MCF 10A (cell line): ENCODE results near the gene TMEM163. TPM values are rescaled to one million over a fixed set of nuclear protein-coding genes. Genes with fewer than 3 reads are reported as not detected.

Experiments
- BruUV-seq: library from RNA; stranded (reverse); fragments of 400-500 nt; replicated peaks from 2 replicates; lab custom pipeline; 2021; lab: Mats Ljungman, UMichigan
- CTCF ChIA-PET: fragments of 300-600 bp; sonication (Branson Sonifier 250); formaldehyde crosslinking; extraction: SDS; loops from one replicate; lab custom pipeline; 2021; ENCODE audit warnings: antibody characterized with exemption, inconsistent platforms; lab: Yijun Ruan, JAX
- POLR2A ChIA-PET: fragments of 300-600, 350-650 bp; sonication (Branson Sonifier 250); formaldehyde crosslinking; extraction: SDS; loops from one replicate; lab custom pipeline; 2020; ENCODE audit warnings: antibody characterized with exemption, inconsistent platforms; lab: Yijun Ruan, JAX
- DNase-seq: peaks from one replicate; pipeline ENCODE4 v3.0.0-alpha.2; 2018; ENCODE audit not compliant: unreplicated experiment
- H3K27ac Mint-ChIP-seq: one replicate; pipeline ENCODE4 v1.8.0; 2022; ENCODE audit warnings: mild to moderate bottlenecking, low read depth, mixed read lengths; ENCODE audit not compliant: unreplicated experiment
- H3K27me3 Mint-ChIP-seq: one replicate; pipeline ENCODE4 v1.8.0; 2022; ENCODE audit warnings: mixed read lengths; ENCODE audit not compliant: insufficient read depth, unreplicated experiment
- H3K36me3 Mint-ChIP-seq: one replicate; pipeline ENCODE4 v1.8.0; 2022; ENCODE audit warnings: mild to moderate bottlenecking, moderate library complexity, mixed read lengths; ENCODE audit not compliant: insufficient read depth, unreplicated experiment
- H3K4me1 Mint-ChIP-seq: one replicate; pipeline ENCODE4 v1.8.0; 2022; ENCODE audit warnings: mixed read lengths; ENCODE audit not compliant: insufficient read depth, unreplicated experiment
- H3K4me3 Mint-ChIP-seq: one replicate; pipeline ENCODE4 v1.8.0; 2022; ENCODE audit warnings: mild to moderate bottlenecking, moderate library complexity, mixed read lengths; ENCODE audit not compliant: unreplicated experiment
- H3K9me3 Mint-ChIP-seq: one replicate; pipeline ENCODE4 v1.8.0; 2022; ENCODE audit warnings: mixed read lengths; ENCODE audit not compliant: unreplicated experiment
- CTCF ChIP-seq: fragments of 200-600 bp; IDR thresholded peaks from one replicate; pipeline ENCODE4 v1.8.0; 2022; ENCODE audit warnings: antibody characterized with exemption, mild to moderate bottlenecking; ENCODE audit not compliant: unreplicated experiment
- intact Hi-C: fragments of 100-400 bp; cut with micrococcal nuclease; formaldehyde crosslinking; loops from 2 replicates; pipeline ENCODE4 v1.14.1; 2022
- total RNA-seq: library from RNA; stranded (reverse); gene quantifications from 2 replicates; pipeline ENCODE4 v1.2.3, GENCODE V29; 2022

The TMEM163 gene
- total RNA-seq, 1 experiment from 2014 or later = not detected

- Mint-ChIP-seq H3K27me3 (peaks cover 11% of the 10 kb centered on the region), H3K27ac (no peak overlapping the region), H3K36me3 (no peaks in the 10 kb centered on the region), H3K4me1 (no peaks in the 10 kb centered on the region), H3K4me3 (no peak overlapping the region), H3K9me3 (peaks cover 11% of the 10 kb centered on the region)
- intact Hi-C loops = no loop called here
- no peak for TF ChIP-seq CTCF
- no peak for DNase-seq
- no TSS peak for BruUV-seq
- CTCF ChIA-PET = no interaction called here
- POLR2A ChIA-PET = no interaction called here
These were observed 213.4 kb downstream of the TMEM163 start for GRCh38 chr2:134505446-134505845.

- Mint-ChIP-seq H3K9me3 (peaks cover 11% of the 10 kb centered on the region), H3K27me3 (peaks cover 11% of the 10 kb centered on the region), H3K4me3 (no peak overlapping the region), H3K36me3 (no peaks in the 10 kb centered on the region), H3K27ac (no peak overlapping the region), H3K4me1 (no peaks in the 10 kb centered on the region)
- peak; percentile 86 for DNase-seq
- ChIA-PET POLR2A (no interaction called here), CTCF (no interaction called here)
- BruUV-seq = no TSS peak
- TF ChIP-seq CTCF = no peak
- intact Hi-C loops = no loop called here
These were observed 214.0 kb downstream of the TMEM163 start for GRCh38 chr2:134504586-134505336.

- POLR2A ChIA-PET = no interaction called here
- BruUV-seq = no TSS peak
- Mint-ChIP-seq H3K36me3 (no peaks in the 10 kb centered on the region), H3K4me1 (no peaks in the 10 kb centered on the region), H3K4me3 (no peak overlapping the region), H3K27me3 (peaks cover 11% of the 10 kb centered on the region), H3K27ac (no peak overlapping the region), H3K9me3 (peaks cover 11% of the 10 kb centered on the region)
- no peak for TF ChIP-seq CTCF
- DNase-seq = no peak
- intact Hi-C loops = no loop called here
- CTCF ChIA-PET = interaction anchor here (0.5 to 1.1 kb wide), 4 partner anchors 42 to 584 kb away, joined by 3 to 4 read pairs (median 4); no protein-coding TSS in a partner anchor
These were observed 216.7 kb downstream of the TMEM163 start for GRCh38 chr2:134502104-134502503.

- no peak for DNase-seq
- Mint-ChIP-seq H3K36me3 (no peaks in the 10 kb centered on the region), H3K9me3 (peaks cover 11% of the 10 kb centered on the region), H3K4me3 (no peak overlapping the region), H3K27ac (no peak overlapping the region), H3K27me3 (peaks cover 11% of the 10 kb centered on the region), H3K4me1 (no peaks in the 10 kb centered on the region)
- TF ChIP-seq CTCF = no peak
- CTCF ChIA-PET = interaction anchor here (1.1 kb wide), 1 partner anchor 41 kb away, joined by 4 read pairs; no protein-coding TSS in a partner anchor
- no TSS peak for BruUV-seq
- POLR2A ChIA-PET = interaction anchor here (1.0 kb wide), 1 partner anchor 413 kb away, joined by 3 read pairs; no protein-coding TSS in a partner anchor
- intact Hi-C loops = no loop called here
These were observed 217.2 kb downstream of the TMEM163 start for GRCh38 chr2:134501476-134502091.
